GM23338 (cell line): ENCODE data around the gene RAB43. TPM values are rescaled to one million over a fixed set of nuclear protein-coding genes. Genes with fewer than 3 reads are reported as not detected.

Experiments used
- ATAC-seq: fragments of 200-7000 bp; cut with Tn5 transposase; 3 replicates; pipeline ENCODE4 v1.9.1; 2020
- DNase-seq: peaks from one replicate; pipeline ENCODE4 v3.0.0-alpha.2; 2015; ENCODE audit warnings: low spot score
- H2AFZ ChIP-seq: fragments of 200-600 bp; sonication (generic); 2 replicates; pipeline ENCODE4 v1.8.0; 2016; ENCODE audit warnings: antibody characterized with exemption, mild to moderate bottlenecking, moderate library complexity
- H3F3A ChIP-seq: fragments of 200-600 bp; sonication (generic); replicated peaks from 2 replicates; pipeline ENCODE4 v1.8.0; 2017; ENCODE audit warnings: antibody characterized with exemption, mixed run types, low read depth
- H3K27ac ChIP-seq: fragments of 200-600 bp; sonication (generic); 2 replicates; pipeline ENCODE4 v1.6.1; 2016; ENCODE audit warnings: low read depth
- H3K27me3 ChIP-seq: fragments of 200-600 bp; sonication (generic); 2 replicates; pipeline ENCODE4 v1.8.0; 2016; ENCODE audit warnings: mild to moderate bottlenecking, mixed run types, moderate library complexity; ENCODE audit not compliant: insufficient read depth
- H3K36me3 ChIP-seq: fragments of 200-600 bp; sonication (generic); 2 replicates; pipeline ENCODE4 v1.8.0; 2016; ENCODE audit warnings: mild to moderate bottlenecking; ENCODE audit not compliant: insufficient read depth
- H3K4me1 ChIP-seq: fragments of 200-600 bp; sonication (generic); 2 replicates; pipeline ENCODE4 v1.8.0; 2016; ENCODE audit warnings: mild to moderate bottlenecking, moderate library complexity; ENCODE audit not compliant: insufficient read depth
- H3K4me2 ChIP-seq: fragments of 200-600 bp; sonication (generic); 2 replicates; pipeline ENCODE4 v1.7.1; 2017; ENCODE audit warnings: mixed run types
- H3K4me3 ChIP-seq: fragments of 200-600 bp; sonication (generic); 2 replicates; pipeline ENCODE4 v1.6.1; 2016; ENCODE audit warnings: mixed run types
- H3K79me2 ChIP-seq: fragments of 200-600 bp; sonication (generic); replicated peaks from 2 replicates; pipeline ENCODE4 v1.8.0; 2017; ENCODE audit warnings: mild to moderate bottlenecking; ENCODE audit not compliant: insufficient read depth
- H3K9me2 ChIP-seq: fragments of 200-600 bp; sonication (generic); 2 replicates; pipeline ENCODE4 v1.8.0; 2017; ENCODE audit not compliant: insufficient read depth
- H4K20me1 ChIP-seq: fragments of 200-600 bp; sonication (generic); replicated peaks from 2 replicates; pipeline ENCODE4 v1.8.0; 2017; ENCODE audit warnings: mild to moderate bottlenecking; ENCODE audit not compliant: insufficient read depth
- H3K27ac Mint-ChIP-seq: 2 replicates; pipeline ENCODE4 v1.8.0; 2020; ENCODE audit warnings: inconsistent platforms, mild to moderate bottlenecking, moderate library complexity, mixed read lengths
- H3K27me3 Mint-ChIP-seq: 3 replicates; pipeline ENCODE4 v1.8.0; 2022; ENCODE audit warnings: low read depth, mild to moderate bottlenecking, moderate library complexity, mixed read lengths, inconsistent platforms; ENCODE audit not compliant: insufficient read depth, poor library complexity
- H3K36me3 Mint-ChIP-seq: 3 replicates; pipeline ENCODE4 v1.8.0; 2021; ENCODE audit warnings: low read depth, mild to moderate bottlenecking, inconsistent platforms, moderate library complexity, mixed read lengths
- H3K4me1 Mint-ChIP-seq: 3 replicates; pipeline ENCODE4 v1.8.0; 2020; ENCODE audit warnings: mild to moderate bottlenecking, inconsistent platforms, mixed read lengths
- H3K4me3 Mint-ChIP-seq: 3 replicates; pipeline ENCODE4 v1.8.0; 2021; ENCODE audit warnings: moderate library complexity, mild to moderate bottlenecking, inconsistent platforms, mixed read lengths
- H3K9me3 Mint-ChIP-seq: 3 replicates; pipeline ENCODE4 v1.8.0; 2020; ENCODE audit warnings: moderate library complexity, mild to moderate bottlenecking, inconsistent platforms, mixed read lengths
- CREB1 ChIP-seq: fragments of 250-450 bp; sonication (Bioruptor Pico); IDR thresholded peaks from 2 replicates; pipeline ENCODE4 v1.5.0; 2020; ENCODE audit warnings: low read depth, mild to moderate bottlenecking, moderate library complexity
- CTCF ChIP-seq, 2 experiments: fragments of 200-600 bp in 1 of 2; sonication (generic) in 1 of 2; conservative IDR thresholded peaks; 2 replicates each; pipeline versions ENCODE4 v1.5.1 to v1.6.1; 2016 to 2017; ENCODE audit warnings: antibody characterized with exemption in 2 of 2, low read depth in 2 of 2, mild to moderate bottlenecking in 2 of 2, moderate library complexity in 1 of 2
- ETS1 ChIP-seq: IDR thresholded peaks from 2 replicates; pipeline ENCODE4 v1.6.1; 2016; ENCODE audit warnings: antibody characterized with exemption
- EZH2 ChIP-seq: fragments of 200-600 bp; sonication (generic); IDR thresholded peaks from one replicate; pipeline ENCODE4 v1.8.0; 2017; ENCODE audit warnings: antibody characterized with exemption, mild to moderate bottlenecking, low read depth; ENCODE audit not compliant: unreplicated experiment
- EZH2phosphoT487 ChIP-seq: fragments of 200-600 bp; sonication (generic); IDR thresholded peaks from one replicate; pipeline ENCODE4 v1.8.1; 2018; ENCODE audit warnings: antibody characterized with exemption; ENCODE audit not compliant: unreplicated experiment
- JUNB ChIP-seq: IDR thresholded peaks from one replicate; pipeline ENCODE4 v1.6.1; 2016; ENCODE audit warnings: antibody characterized with exemption; ENCODE audit not compliant: unreplicated experiment
- NANOG ChIP-seq: IDR thresholded peaks from 2 replicates; pipeline ENCODE4 v1.6.1; 2016; ENCODE audit warnings: antibody characterized with exemption, borderline replicate concordance
- POLR2AphosphoS5 ChIP-seq: IDR thresholded peaks from 2 replicates; pipeline ENCODE4 v1.6.1; 2016; ENCODE audit warnings: antibody characterized with exemption, low read depth
- REST ChIP-seq: IDR thresholded peaks from one replicate; pipeline ENCODE4 v1.6.1; 2018; ENCODE audit warnings: antibody characterized with exemption; ENCODE audit not compliant: unreplicated experiment
- STAT1 ChIP-seq: IDR thresholded peaks from one replicate; pipeline ENCODE4 v1.6.1; 2016; ENCODE audit warnings: antibody characterized with exemption; ENCODE audit not compliant: unreplicated experiment
- ZNF114 ChIP-seq: fragments of 250-450 bp; sonication (Bioruptor Pico); IDR thresholded peaks from 2 replicates; pipeline ENCODE4 v1.5.0; 2020; ENCODE audit warnings: mild to moderate bottlenecking, moderate library complexity
- ZNF331 ChIP-seq: fragments of 250-450 bp; sonication (Bioruptor Pico); IDR thresholded peaks from 2 replicates; pipeline ENCODE4 v1.5.0; 2020; ENCODE audit warnings: low read depth, mild to moderate bottlenecking, moderate library complexity
- ZNF462 ChIP-seq: fragments of 250-450 bp; sonication (Bioruptor Pico); IDR thresholded peaks from 2 replicates; pipeline ENCODE4 v1.5.0; 2020; ENCODE audit warnings: mild to moderate bottlenecking, moderate library complexity
- polyA plus RNA-seq: library from polyadenylated mRNA; unstranded; fragments of >200 nt; fragmentation: Nextera tagmentation; extraction: Ambion mirVana; gene quantifications from 2 replicates; pipeline ENCODE4 v1.2.1, GENCODE V29; 2016
- total RNA-seq: library from RNA; depleted of rRNA; stranded (reverse); fragments of >200 nt; shearing (Covaris generic); gene quantifications from 2 replicates; pipeline ENCODE4 v1.2.3, GENCODE V29; 2014

The RAB43 gene
- total and polyA plus RNA-seq, 2 experiments from 2014 or later: 5.7 to 37.0 TPM

- H3K27me3 ChIP-seq: no peaks in the 10 kb centered on the region
- no peak overlapping the region for H3K4me3 ChIP-seq
- no peaks in the 10 kb centered on the region for H3K9me3 Mint-ChIP-seq
- no peak overlapping the region for H3K4me2 ChIP-seq
- ATAC-seq (no peak), DNase-seq (no peak)
- no peak overlapping the region for H2AFZ ChIP-seq
- TF ChIP-seq ZNF462 (CRISPR knock-in tag) (no peak), JUNB (no peak), EZH2phosphoT487 (no peak), ETS1 (no peak), STAT1 (no peak), ZNF331 (no peak), EZH2 (no peak), POLR2AphosphoS5 (no peak; the same call in 1 of the 2 replicates), REST (no peak), CREB1 (CRISPR knock-in tag) (no peak), NANOG (no peak), ZNF114 (CRISPR knock-in tag) (no peak), CTCF (conservative IDR thresholded peaks at IDR 0.05; ENCODE audit: low read depth in 2 of 2) (no peak)
- no peak overlapping the region for H3K4me3 Mint-ChIP-seq
- no peaks in the 10 kb centered on the region for H3K4me1 Mint-ChIP-seq
- no peaks in the 10 kb centered on the region for H3K36me3 ChIP-seq
- H3K36me3 Mint-ChIP-seq: no peaks in the 10 kb centered on the region
- H3K4me1 ChIP-seq: no peaks in the 10 kb centered on the region
- H3K9me2 ChIP-seq: no peaks in the 10 kb centered on the region
- H4K20me1 ChIP-seq: no peaks in the 10 kb centered on the region
- no peaks in the 10 kb centered on the region for H3F3A ChIP-seq
- H3K27ac Mint-ChIP-seq: no peak overlapping the region; the same call in 1 of the 2 replicates
- no peak overlapping the region for H3K27ac ChIP-seq
- peaks cover 6% of the 10 kb centered on the region for H3K27me3 Mint-ChIP-seq
- H3K79me2 ChIP-seq: no peaks in the 10 kb centered on the region
Measured at GRCh38 chr3:129085818-129086217, 35.8 kb downstream of the RAB43 start.
